ENCODE data around the gene CXorf65. TPM values are rescaled to one million over a fixed set of nuclear protein-coding genes. Genes with fewer than 3 reads are reported as not detected.

The CXorf65 gene
- total and polyA plus RNA-seq, 12 donors, result 0.51 TPM; not detected in 11

DNA sequence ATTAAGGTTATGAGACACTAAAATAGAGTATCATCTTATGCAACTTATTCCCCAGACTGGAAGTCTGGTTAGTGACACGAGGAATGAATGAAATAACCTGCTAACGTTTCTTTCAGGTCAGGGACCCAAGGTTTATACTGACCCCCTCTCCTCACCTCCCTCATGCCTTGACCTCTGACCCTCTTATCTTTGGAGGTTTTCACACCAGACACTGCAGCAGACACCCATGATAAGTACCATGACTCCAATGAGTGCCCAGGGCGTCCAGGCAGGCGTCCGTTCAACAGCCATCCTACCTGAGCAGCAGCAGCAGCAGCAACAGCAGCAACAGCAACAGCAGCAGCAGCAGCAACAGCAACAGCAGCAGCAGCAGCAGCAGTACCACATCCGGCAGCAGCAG, 33.9 kb upstream of the CXorf65 start:
- Histone ChIP-seq H3K36me3 (replicated peaks in 1 of 2) (peaks cover 0 to 57% of the 10 kb centered on the region in 2 donors), H3K4me3 (no peak overlapping the region), H3K9me3 (replicated peaks in 1 of 3) (no peaks in the 10 kb centered on the region), H3K27me3 (no peaks in the 10 kb centered on the region), H3K27ac (no peak overlapping the region), H3K4me1 (replicated peaks in 1 of 2) (peaks cover 0 to 8% of the 10 kb centered on the region in 2 donors)
- no peak for DNase-seq
- intact Hi-C loops (cut with DNase I), result no loop called here
- WGBS, 4 donors, result 46 to 61% (median 60%) methylated on average over 1 to 6 of the region's 6 CpGs
- no peak for TF ChIP-seq POLR2A (IDR thresholded peaks at IDR 0.05)
- TF ChIP-seq, protein P1, sequence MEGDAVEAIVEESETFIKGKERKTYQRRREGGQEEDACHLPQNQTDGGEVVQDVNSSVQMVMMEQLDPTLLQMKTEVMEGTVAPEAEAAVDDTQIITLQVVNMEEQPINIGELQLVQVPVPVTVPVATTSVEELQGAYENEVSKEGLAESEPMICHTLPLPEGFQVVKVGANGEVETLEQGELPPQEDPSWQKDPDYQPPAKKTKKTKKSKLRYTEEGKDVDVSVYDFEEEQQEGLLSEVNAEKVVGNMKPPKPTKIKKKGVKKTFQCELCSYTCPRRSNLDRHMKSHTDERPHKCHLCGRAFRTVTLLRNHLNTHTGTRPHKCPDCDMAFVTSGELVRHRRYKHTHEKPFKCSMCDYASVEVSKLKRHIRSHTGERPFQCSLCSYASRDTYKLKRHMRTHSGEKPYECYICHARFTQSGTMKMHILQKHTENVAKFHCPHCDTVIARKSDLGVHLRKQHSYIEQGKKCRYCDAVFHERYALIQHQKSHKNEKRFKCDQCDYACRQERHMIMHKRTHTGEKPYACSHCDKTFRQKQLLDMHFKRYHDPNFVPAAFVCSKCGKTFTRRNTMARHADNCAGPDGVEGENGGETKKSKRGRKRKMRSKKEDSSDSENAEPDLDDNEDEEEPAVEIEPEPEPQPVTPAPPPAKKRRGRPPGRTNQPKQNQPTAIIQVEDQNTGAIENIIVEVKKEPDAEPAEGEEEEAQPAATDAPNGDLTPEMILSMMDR (IDR thresholded peaks at IDR 0.05), result no peak

DNA sequence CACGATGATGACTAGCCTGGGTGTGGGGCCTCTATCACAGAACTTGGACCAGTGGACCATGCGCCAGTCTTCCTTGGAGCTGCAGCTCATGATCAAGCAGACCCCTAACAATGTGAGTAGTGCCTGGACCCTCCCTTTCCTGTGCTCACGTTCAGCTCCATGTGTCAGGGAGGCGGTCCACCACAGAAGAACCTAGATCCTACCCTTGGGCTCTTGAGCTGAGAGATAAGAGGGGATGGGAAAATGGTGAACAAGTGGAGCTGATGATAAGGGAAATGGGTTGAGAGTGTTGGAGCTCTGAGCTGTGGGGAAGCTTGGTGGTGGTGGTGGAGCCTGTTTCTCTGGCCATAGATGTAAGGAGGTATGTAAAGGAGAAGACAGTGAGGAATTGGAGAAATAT, 25.0 kb upstream of the CXorf65 start:
- H3K36me3 ChIP-seq (replicated peaks in 1 of 2), result peaks cover 0 to 77% of the 10 kb centered on the region in 2 donors
- no peak for DNase-seq
- H3K4me1 ChIP-seq (replicated peaks in 1 of 2), result peaks cover 0 to 2% of the 10 kb centered on the region in 2 donors
- WGBS, 4 donors, result 85 to 100% (median 87%) methylated on average over 2 to 4 of the region's 4 CpGs
- no peaks in the 10 kb centered on the region for H3K9me3 ChIP-seq (replicated peaks in 1 of 3)
- no peak overlapping the region for H3K27ac ChIP-seq
- no peaks in the 10 kb centered on the region for H3K27me3 ChIP-seq
- intact Hi-C loops (cut with DNase I), result no loop called here
- H3K4me3 ChIP-seq, result no peak overlapping the region
- TF ChIP-seq, protein P1 (IDR thresholded peaks at IDR 0.05), result no peak
- no peak for TF ChIP-seq POLR2A (IDR thresholded peaks at IDR 0.05)

DNA sequence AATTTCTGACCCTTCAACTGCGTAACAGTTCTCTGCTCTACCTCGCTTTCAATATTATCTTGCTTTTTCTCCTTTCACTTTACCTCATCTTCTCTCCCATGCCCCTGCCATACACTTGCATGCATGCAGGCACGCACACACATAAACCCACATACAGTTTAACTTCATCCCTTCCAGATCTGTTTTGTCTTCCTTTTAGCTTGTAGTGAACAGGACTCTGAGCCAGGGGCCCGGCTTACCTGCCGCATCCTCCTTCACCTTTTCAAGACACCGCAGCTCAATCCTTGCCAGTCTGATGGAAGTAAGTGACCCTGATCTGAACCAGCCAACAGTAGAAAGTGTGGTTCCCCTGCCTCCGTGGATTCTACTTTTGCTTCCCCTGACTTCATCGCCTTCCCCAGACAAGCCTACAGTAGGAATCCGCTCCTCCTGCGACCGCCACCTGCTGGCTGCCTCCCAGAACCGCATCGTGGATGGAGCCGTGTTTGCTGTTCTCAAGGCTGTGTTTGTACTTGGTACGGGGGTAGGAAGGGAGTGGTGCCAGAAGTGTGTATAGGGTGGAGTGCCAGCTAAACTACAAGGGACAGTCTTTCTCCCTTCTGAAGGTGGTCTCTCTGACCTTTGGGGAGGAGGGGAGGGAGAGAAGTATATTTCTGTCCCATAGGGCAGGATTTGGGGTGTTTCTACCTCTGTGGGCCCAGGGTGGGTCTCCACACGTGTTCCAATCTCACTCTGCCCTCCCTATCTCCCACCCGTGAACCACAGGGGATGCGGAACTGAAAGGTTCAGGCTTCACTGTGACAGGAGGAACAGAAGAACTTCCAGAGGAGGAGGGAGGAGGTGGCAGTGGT, 22.6 kb upstream of the CXorf65 start:
- DNase-seq, result peak; percentile 67 to 85 (median 76)
- Histone ChIP-seq H3K4me1 (replicated peaks in 1 of 2) (peaks cover 0 to 2% of the 10 kb centered on the region in 2 donors), H3K36me3 (replicated peaks in 1 of 2) (peaks cover 0 to 75% of the 10 kb centered on the region in 2 donors), H3K9me3 (replicated peaks in 1 of 3) (no peaks in the 10 kb centered on the region), H3K27me3 (no peaks in the 10 kb centered on the region), H3K4me3 (no peak overlapping the region), H3K27ac (peak overlapping the region in 3 of 5 donors; percentile 48 to 85 (median 53))
- intact Hi-C loops (cut with DNase I), result loop anchor here in 1 of 2 donors (5.0 kb wide), 1 partner anchor 62 kb away; the partner anchor contains the start of gene SNX12
- TF ChIP-seq, protein P1 (IDR thresholded peaks at IDR 0.05), result peak; percentile 55 to 82 (median 70)
- no peak for TF ChIP-seq POLR2A (IDR thresholded peaks at IDR 0.05)
- WGBS, 4 donors, result 19 to 31% (median 23%) methylated on average over 13 to 18 of the region's 18 CpGs

DNA sequence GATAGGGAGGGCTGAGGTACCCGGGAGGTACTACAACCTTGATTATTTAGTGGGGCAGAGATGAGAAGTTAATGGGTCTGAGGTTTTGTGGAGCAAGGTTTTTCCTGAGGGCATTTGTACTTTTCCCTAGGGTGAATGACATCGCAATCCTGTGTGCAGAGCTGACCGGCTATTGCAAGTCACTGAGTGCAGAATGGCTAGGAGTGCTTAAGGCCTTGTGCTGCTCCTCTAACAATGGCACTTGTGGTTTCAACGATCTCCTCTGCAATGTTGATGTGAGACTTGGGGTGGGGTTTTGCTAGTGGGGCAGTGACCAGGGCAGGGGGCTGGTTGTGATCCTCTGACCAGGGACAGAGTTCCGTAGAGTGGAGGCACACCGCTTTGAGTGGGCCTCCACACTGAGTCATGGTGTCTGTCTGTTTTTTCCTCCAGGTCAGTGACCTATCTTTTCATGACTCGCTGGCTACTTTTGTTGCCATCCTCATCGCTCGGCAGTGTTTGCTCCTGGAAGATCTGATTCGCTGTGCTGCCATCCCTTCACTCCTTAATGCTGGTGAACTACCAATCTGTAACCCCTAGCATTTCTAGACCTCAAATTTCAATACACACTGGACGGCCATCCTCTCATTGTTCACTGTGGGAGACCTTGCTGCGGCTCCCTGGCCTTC, 21.8 kb upstream of the CXorf65 start:
- Histone ChIP-seq H3K9me3 (replicated peaks in 1 of 3) (no peaks in the 10 kb centered on the region), H3K27ac (peak overlapping the region in 3 of 5 donors; percentile 48 to 85 (median 53)), H3K27me3 (no peaks in the 10 kb centered on the region), H3K4me1 (replicated peaks in 1 of 2) (peaks cover 0 to 2% of the 10 kb centered on the region in 2 donors), H3K4me3 (no peak overlapping the region), H3K36me3 (replicated peaks in 1 of 2) (peaks cover 0 to 79% of the 10 kb centered on the region in 2 donors)
- intact Hi-C loops (cut with DNase I), result loop anchor here in 1 of 2 donors (5.0 kb wide), 1 partner anchor 61 kb away; the partner anchor contains the start of gene SNX12
- WGBS, 4 donors, result 48 to 68% (median 62%) methylated on average over 11 to 12 of the region's 12 CpGs
- DNase-seq, result peak in 5 of 7 donors; percentile 32 to 51 (median 45)
- peak in 1 of 2 donors; percentile 17 for TF ChIP-seq POLR2A (IDR thresholded peaks at IDR 0.05)
- TF ChIP-seq, protein P1 (IDR thresholded peaks at IDR 0.05), result no peak

All from adrenal gland (tissue), 12 donors.